ENCODE data around the gene TGIF2. TPM values are rescaled to one million over a fixed set of nuclear protein-coding genes. Genes with fewer than 3 reads are reported as not detected.

The TGIF2 gene
- polyA plus RNA-seq, 1 of the 3 experiments (the other 2 are of a cell fraction) = 10.8 TPM

GRCh38 chr20:36532388-36532787, 41.0 kb upstream of the TGIF2 start:
- no peaks in the 10 kb centered on the region for H3K4me1 ChIP-seq (ENCODE audit: control insufficient read depth in 1 of 2, insufficient read depth in 2 of 2, low read depth in 1 of 2, low read length in 1 of 2)
- H4K20me1 ChIP-seq (ENCODE audit: insufficient read depth) = no peaks in the 10 kb centered on the region
- CTCF ChIA-PET = no interaction called here
- H2AFZ ChIP-seq (ENCODE audit: low read depth) = no peak overlapping the region
- 85% methylated on average over 10 of the region's 10 CpGs for WGBS (ENCODE audit: low lambda C conversion rate)
- no peak for DNase-seq
- POLR2A ChIA-PET = no interaction called here
- H3K36me3 ChIP-seq (replicated peaks in 1 of 2; ENCODE audit: control insufficient read depth in 1 of 2, insufficient read depth in 2 of 2, low read length in 1 of 2) = peaks cover under 1 to 15% of the 10 kb centered on the region in 2 experiments
- no peak overlapping the region for H3K9ac ChIP-seq
- H3K9me3 ChIP-seq = no peaks in the 10 kb centered on the region
- H3K4me2 ChIP-seq = no peak overlapping the region
- no peak overlapping the region for H3K4me3 ChIP-seq (ENCODE audit: low read depth in 2 of 2, low read length in 1 of 2)
- H3K79me2 ChIP-seq (ENCODE audit: insufficient read depth) = no peaks in the 10 kb centered on the region
- H3K27ac ChIP-seq (ENCODE audit: low read depth in 2 of 2, low read length in 1 of 2) = no peak overlapping the region
- TF ChIP-seq ELF1 (IDR thresholded peaks at IDR 0.05) (no peak), NRF1 (IDR thresholded peaks at IDR 0.05; ENCODE audit: low read depth, low read length) (no peak), PBX3 (IDR thresholded peaks at IDR 0.05) (no peak), CHD2 (IDR thresholded peaks at IDR 0.05; ENCODE audit: low read length, partially characterized antibody) (no peak)
- no peaks in the 10 kb centered on the region for H3K9me2 ChIP-seq
- H3F3A ChIP-seq (replicated peaks; ENCODE audit: insufficient read depth) = peaks cover 8% of the 10 kb centered on the region
- no peaks in the 10 kb centered on the region for H3K27me3 ChIP-seq (ENCODE audit: insufficient read depth)

- H3K9ac ChIP-seq = no peak overlapping the region
- no peaks in the 10 kb centered on the region for H3K79me2 ChIP-seq (ENCODE audit: insufficient read depth)
- H3K4me1 ChIP-seq (ENCODE audit: control insufficient read depth in 1 of 2, insufficient read depth in 2 of 2, low read depth in 1 of 2, low read length in 1 of 2) = no peaks in the 10 kb centered on the region
- no peak overlapping the region for H3K27ac ChIP-seq (ENCODE audit: low read depth in 2 of 2, low read length in 1 of 2)
- H3K27me3 ChIP-seq (ENCODE audit: insufficient read depth) = no peaks in the 10 kb centered on the region
- H3K4me2 ChIP-seq = no peak overlapping the region
- no peak overlapping the region for H3K4me3 ChIP-seq (ENCODE audit: low read depth in 2 of 2, low read length in 1 of 2)
- peaks cover 8% of the 10 kb centered on the region for H3F3A ChIP-seq (replicated peaks; ENCODE audit: insufficient read depth)
- no peaks in the 10 kb centered on the region for H3K9me2 ChIP-seq
- no peaks in the 10 kb centered on the region for H4K20me1 ChIP-seq (ENCODE audit: insufficient read depth)
- no peaks in the 10 kb centered on the region for H3K9me3 ChIP-seq
- TF ChIP-seq TAF1 (IDR thresholded peaks at IDR 0.05; ENCODE audit: borderline replicate concordance, low read depth, low read length) = no peak
- TF ChIP-seq RXRA (IDR thresholded peaks at IDR 0.05; ENCODE audit: borderline replicate concordance, low read depth) = no peak
- TF ChIP-seq SMC3 (IDR thresholded peaks at IDR 0.05; ENCODE audit: low read depth, low read length) = no peak
- TF ChIP-seq EP300 (IDR thresholded peaks at IDR 0.05; ENCODE audit: borderline replicate concordance in 1 of 2, low read depth in 1 of 2, low read length in 1 of 2) = no peak
- CTCF ChIA-PET = no interaction called here
- H3K36me3 ChIP-seq (replicated peaks in 1 of 2; ENCODE audit: control insufficient read depth in 1 of 2, insufficient read depth in 2 of 2, low read length in 1 of 2) = peaks cover 0 to 10% of the 10 kb centered on the region in 2 experiments
- WGBS (ENCODE audit: low lambda C conversion rate) = 79% methylated on average over 3 of the region's 3 CpGs
- DNase-seq = no peak
- POLR2A ChIA-PET = no interaction called here
- no peak overlapping the region for H2AFZ ChIP-seq (ENCODE audit: low read depth)
Measured at GRCh38 chr20:36532822-36533221, 40.6 kb upstream of the TGIF2 start.

GRCh38 chr20:36538026-36538722, 35.2 kb upstream of the TGIF2 start:
- Histone ChIP-seq H2AFZ (ENCODE audit: low read depth) (no peak overlapping the region), H3K4me1 (ENCODE audit: control insufficient read depth in 1 of 2, insufficient read depth in 2 of 2, low read depth in 1 of 2, low read length in 1 of 2) (no peaks in the 10 kb centered on the region; a peak in 1 of 4 replicates), H3K9ac (no peak overlapping the region), H3K79me2 (ENCODE audit: insufficient read depth) (no peaks in the 10 kb centered on the region), H3K27ac (ENCODE audit: low read depth in 2 of 2, low read length in 1 of 2) (peak overlapping the region in 1 of 2 experiments; percentile 32; a peak in 1 of 4 replicates), H4K20me1 (ENCODE audit: insufficient read depth) (no peaks in the 10 kb centered on the region), H3K9me2 (no peaks in the 10 kb centered on the region), H3K4me2 (peak overlapping the region; percentile 30; the same call in 1 of the 2 replicates), H3K36me3 (replicated peaks in 1 of 2; ENCODE audit: control insufficient read depth in 1 of 2, insufficient read depth in 2 of 2, low read length in 1 of 2) (no peaks in the 10 kb centered on the region), H3K4me3 (ENCODE audit: low read depth in 2 of 2, low read length in 1 of 2) (no peak overlapping the region), H3K27me3 (ENCODE audit: insufficient read depth) (no peaks in the 10 kb centered on the region), H3K9me3 (no peaks in the 10 kb centered on the region), H3F3A (replicated peaks; ENCODE audit: insufficient read depth) (peaks cover 13% of the 10 kb centered on the region)
- POLR2A ChIA-PET = no interaction called here
- DNase-seq = no peak
- WGBS (ENCODE audit: low lambda C conversion rate) = 79% methylated on average over 11 of the region's 11 CpGs
- CTCF ChIA-PET = interaction anchor here (1.3 to 1.4 kb wide), 2 partner anchors 10 to 99 kb away, joined by 3 to 6 read pairs; no protein-coding TSS in a partner anchor
- TF ChIP-seq EZH2phosphoT487 (IDR thresholded peaks at IDR 0.05; ENCODE audit: borderline replicate concordance, low read depth) (no peak), NFIC (IDR thresholded peaks at IDR 0.05; ENCODE audit: borderline replicate concordance) (peak; percentile 24; the same call in 1 of the 2 replicates)

All from SK-N-SH (cell line).